ENCODE measurements around the gene GPR25.

GPR25 gene

GRCh38 chr1:200873671-200874397, 1.1 kb downstream of the GPR25 start:
- no peak for DNase-seq (ENCODE audit: low read depth in 2 of 2)

GRCh38 chr1:200874694-200875093, 1.9 kb downstream of the GPR25 start:
- no peak for DNase-seq (ENCODE audit: low read depth in 2 of 2)

GRCh38 chr1:200875416-200875815, 2.6 kb downstream of the GPR25 start:
- no peak for DNase-seq (ENCODE audit: low read depth in 2 of 2)

- no peak for DNase-seq (ENCODE audit: low read depth in 2 of 2)
Observed at GRCh38 chr1:200877010-200877409, 4.2 kb downstream of the GPR25 start.

- DNase-seq (ENCODE audit: low read depth in 2 of 2), result peak; percentile 37 to 64
Observed at GRCh38 chr1:200877839-200878551, 5.2 kb downstream of the GPR25 start.

GRCh38 chr1:200880212-200880611, 7.4 kb downstream of the GPR25 start:
- DNase-seq (ENCODE audit: low read depth in 2 of 2), result peak in 1 of 2 donors; percentile 41

- no peak for DNase-seq (ENCODE audit: low read depth in 2 of 2)
Observed at GRCh38 chr1:200883118-200883517, 10.3 kb downstream of the GPR25 start.

GRCh38 chr1:200885623-200886402, 13.0 kb downstream of the GPR25 start:
- no peak for DNase-seq (ENCODE audit: low read depth in 2 of 2)

- no peak for DNase-seq (ENCODE audit: low read depth in 2 of 2)
Observed at GRCh38 chr1:200886594-200886993, 13.8 kb downstream of the GPR25 start.

GRCh38 chr1:200887036-200887435, 14.3 kb downstream of the GPR25 start:
- no peak for DNase-seq (ENCODE audit: low read depth in 2 of 2)

GRCh38 chr1:200887772-200888348, 15.1 kb downstream of the GPR25 start:
- no peak for DNase-seq (ENCODE audit: low read depth in 2 of 2)

GRCh38 chr1:200888349-200888838, 15.6 kb downstream of the GPR25 start:
- DNase-seq (ENCODE audit: low read depth in 2 of 2), result peak; percentile 32 to 58

- DNase-seq (ENCODE audit: low read depth in 2 of 2), result no peak
Observed at GRCh38 chr1:200889571-200889970, 16.8 kb downstream of the GPR25 start.

GRCh38 chr1:200890027-200890426, 17.2 kb downstream of the GPR25 start:
- DNase-seq (ENCODE audit: low read depth in 2 of 2), result no peak

GRCh38 chr1:200890818-200891773, 18.3 kb downstream of the GPR25 start:
- no peak for DNase-seq (ENCODE audit: low read depth in 2 of 2)

GRCh38 chr1:200891774-200892157, 19.0 kb downstream of the GPR25 start:
- no peak for DNase-seq (ENCODE audit: low read depth in 2 of 2)

GRCh38 chr1:200892546-200892945, 19.8 kb downstream of the GPR25 start:
- no peak for DNase-seq (ENCODE audit: low read depth in 2 of 2)

GRCh38 chr1:200892958-200893357, 20.2 kb downstream of the GPR25 start:
- DNase-seq (ENCODE audit: low read depth in 2 of 2), result no peak

- no peak for DNase-seq (ENCODE audit: low read depth in 2 of 2)
Observed at GRCh38 chr1:200893411-200893901, 20.7 kb downstream of the GPR25 start.

GRCh38 chr1:200894712-200895442, 22.1 kb downstream of the GPR25 start, which contains the start of gene INAVA:
Gene INAVA (plus strand): TSS chr1:200894900. CDS start chr1:200898401, 3,501 bp downstream.
- no peak for DNase-seq (ENCODE audit: low read depth in 2 of 2)

Measured in stimulated activated CD4-positive, alpha-beta T cell treated with anti-CD3 and anti-CD28 coated beads, Interleukin-4, amount 100 ng/mL, for 48 hours (primary cell).